Cardiac muscle cell (in vitro differentiated cells and primary cell): ENCODE results near the gene SOD3. TPM values are rescaled to one million over a fixed set of nuclear protein-coding genes. Genes with fewer than 3 reads are reported as not detected.

Experiments
- DNase-seq, 2 donors: peaks; one replicate each; pipeline versions ENCODE4 v3.0.0 to v3.0.0-alpha.2; 2010 to 2017; ENCODE audit warnings: low read depth in 1 of 2, low spot score in 1 of 2
- H3K27ac ChIP-seq: fragments of 200-600 bp; sonication (generic); 2 replicates; pipeline ENCODE4 v1.5.1; 2016
- H3K27me3 ChIP-seq: fragments of 200-600 bp; sonication (generic); 2 replicates; pipeline ENCODE4 v1.6.0; 2016; ENCODE audit warnings: control low read depth
- H3K36me3 ChIP-seq: fragments of 200-600 bp; sonication (generic); 2 replicates; pipeline ENCODE4 v1.5.1; 2016; ENCODE audit warnings: control low read depth
- H3K4me1 ChIP-seq: fragments of 200-600 bp; sonication (generic); 2 replicates; pipeline ENCODE4 v1.8.1; 2017; ENCODE audit warnings: low read depth, mild to moderate bottlenecking, mixed run types
- H3K4me3 ChIP-seq: fragments of 200-600 bp; sonication (generic); 2 replicates; pipeline ENCODE4 v1.5.1; 2016; ENCODE audit warnings: mild to moderate bottlenecking
- H3K9me3 ChIP-seq: fragments of 200-600 bp; sonication (generic); 2 replicates; pipeline ENCODE4 v1.5.1; 2017; ENCODE audit warnings: low read depth, mild to moderate bottlenecking, control low read depth
- CTCF ChIP-seq: IDR thresholded peaks from 2 replicates; pipeline ENCODE4 v1.5.1; 2012; ENCODE audit warnings: low read depth, mild to moderate bottlenecking, low read length
- polyA plus RNA-seq: library from polyadenylated mRNA; unstranded; fragments of >200 nt; fragmentation: Nextera tagmentation; extraction: Ambion mirVana; gene quantifications from 2 replicates; pipeline ENCODE4 v1.2.1, GENCODE V29; 2016
- total RNA-seq: library from RNA; depleted of rRNA; stranded (reverse); fragments of >200 nt; gene quantifications from 2 replicates; pipeline ENCODE4 v1.2.3, GENCODE V29; 2016

Gene SOD3
- total and polyA plus RNA-seq, 2 experiments from 2014 or later = 30.2 to 31.0 TPM

DNA sequence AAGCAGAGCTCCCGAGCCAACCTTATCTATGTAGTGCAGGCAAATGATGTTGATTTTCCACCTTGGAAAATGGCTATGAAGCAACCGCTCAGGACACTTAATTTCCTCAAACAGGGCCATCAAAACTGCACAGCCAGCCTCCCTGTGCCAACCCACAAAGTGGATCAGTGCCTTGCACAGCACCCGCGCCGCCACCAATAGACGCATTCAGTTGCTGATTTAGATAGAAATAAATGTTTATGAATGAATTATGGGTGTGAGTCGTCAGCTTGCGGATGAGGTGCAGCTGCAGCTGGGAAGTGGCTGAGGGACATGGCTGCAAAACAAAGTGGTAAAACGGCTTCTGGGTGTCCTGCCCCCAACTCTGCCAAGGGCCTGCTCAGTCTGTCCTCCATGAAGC, 47.0 kb downstream of the SOD3 start:
- Histone ChIP-seq H3K4me1 (no peaks in the 10 kb centered on the region), H3K9me3 (no peaks in the 10 kb centered on the region), H3K27me3 (no peaks in the 10 kb centered on the region), H3K27ac (no peak overlapping the region), H3K4me3 (no peak overlapping the region), H3K36me3 (no peaks in the 10 kb centered on the region)
- no peak for TF ChIP-seq CTCF
- DNase-seq = no peak

DNA sequence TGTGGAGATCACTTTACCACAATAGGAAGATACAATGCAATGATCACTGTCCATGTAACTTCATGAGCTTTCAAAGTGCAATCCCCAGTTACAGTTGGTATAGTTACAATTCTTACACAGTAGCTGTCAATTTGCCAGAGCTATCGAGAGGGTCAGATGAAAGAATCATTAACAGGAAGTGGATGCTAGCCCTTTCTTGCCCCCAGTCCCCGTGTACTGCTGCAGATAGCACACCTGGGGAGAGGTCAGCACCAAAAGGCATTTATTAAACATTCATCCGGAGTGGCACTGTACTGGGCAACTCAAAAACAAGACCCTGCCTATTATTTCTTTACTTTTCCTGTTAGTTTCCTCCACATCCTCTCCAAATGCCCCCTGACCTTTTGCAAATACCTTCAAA, 47.7 kb downstream of the SOD3 start:
- no peak for TF ChIP-seq CTCF
- no peaks in the 10 kb centered on the region for H3K9me3 ChIP-seq
- no peaks in the 10 kb centered on the region for H3K36me3 ChIP-seq
- no peak overlapping the region for H3K27ac ChIP-seq
- H3K27me3 ChIP-seq = no peaks in the 10 kb centered on the region
- no peak overlapping the region for H3K4me3 ChIP-seq
- DNase-seq = no peak
- no peaks in the 10 kb centered on the region for H3K4me1 ChIP-seq

- no peaks in the 10 kb centered on the region for H3K4me1 ChIP-seq
- no peaks in the 10 kb centered on the region for H3K27me3 ChIP-seq
- no peak for DNase-seq
- H3K4me3 ChIP-seq = no peak overlapping the region
- TF ChIP-seq CTCF = no peak
- H3K27ac ChIP-seq = no peak overlapping the region
- H3K36me3 ChIP-seq = no peaks in the 10 kb centered on the region
- H3K9me3 ChIP-seq = no peaks in the 10 kb centered on the region
Observed at GRCh38 chr4:24845132-24845531, 49.8 kb downstream of the SOD3 start.

- no peak for TF ChIP-seq CTCF
- Histone ChIP-seq H3K27me3 (no peaks in the 10 kb centered on the region), H3K4me3 (no peak overlapping the region), H3K4me1 (no peaks in the 10 kb centered on the region), H3K9me3 (no peaks in the 10 kb centered on the region), H3K36me3 (no peaks in the 10 kb centered on the region), H3K27ac (no peak overlapping the region)
- DNase-seq = no peak
Observed at GRCh38 chr4:24845902-24846301, 50.5 kb downstream of the SOD3 start.

DNA sequence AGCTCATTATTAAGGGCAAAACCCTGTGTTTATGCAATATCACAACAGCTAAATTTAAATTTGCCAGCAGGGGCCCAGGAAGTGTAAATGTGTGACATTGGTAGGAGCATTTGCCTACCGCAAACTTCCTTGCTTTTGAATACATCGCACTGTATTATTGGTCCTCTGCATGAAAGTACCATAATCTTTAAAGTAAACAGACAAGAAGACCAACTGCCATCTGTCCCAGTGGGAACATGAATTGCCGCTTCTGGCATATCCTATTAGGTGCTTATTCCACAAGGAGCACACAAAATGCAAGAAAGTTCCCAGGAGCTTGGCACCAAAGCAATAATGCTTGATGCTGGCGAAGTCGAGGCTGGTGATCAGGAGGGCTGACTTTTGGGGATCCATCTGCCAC, 51.3 kb downstream of the SOD3 start:
- TF ChIP-seq CTCF = no peak
- no peaks in the 10 kb centered on the region for H3K36me3 ChIP-seq
- no peak overlapping the region for H3K27ac ChIP-seq
- H3K4me1 ChIP-seq = no peaks in the 10 kb centered on the region
- no peaks in the 10 kb centered on the region for H3K27me3 ChIP-seq
- H3K4me3 ChIP-seq = no peak overlapping the region
- no peak for DNase-seq
- H3K9me3 ChIP-seq = no peaks in the 10 kb centered on the region

DNA sequence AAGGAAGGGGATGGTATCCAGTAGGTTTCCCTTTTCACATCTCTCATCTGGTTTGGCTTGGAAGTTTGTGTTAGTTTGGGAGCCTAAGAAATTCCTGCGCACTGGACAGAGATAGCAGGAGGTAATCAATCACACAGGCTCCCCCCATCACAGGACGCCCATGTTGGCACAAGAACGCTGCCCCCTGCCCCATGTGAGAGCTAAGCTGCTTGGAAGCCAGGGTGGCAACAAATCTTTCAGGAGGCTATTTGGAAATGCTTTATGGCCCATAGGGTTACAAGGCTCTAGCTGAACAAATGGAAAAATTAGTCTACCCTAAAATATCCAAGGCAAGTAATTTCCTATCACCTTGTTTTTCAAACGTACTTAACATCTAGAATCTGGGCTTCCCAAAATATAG, 54.0 kb downstream of the SOD3 start:
- no peak for TF ChIP-seq CTCF

More for the DNA sequence above, 54.0 kb downstream of the SOD3 start:
- Histone ChIP-seq H3K4me3 (no peak overlapping the region), H3K4me1 (no peaks in the 10 kb centered on the region), H3K9me3 (no peaks in the 10 kb centered on the region), H3K27ac (no peak overlapping the region), H3K27me3 (no peaks in the 10 kb centered on the region), H3K36me3 (no peaks in the 10 kb centered on the region)
- DNase-seq = no peak
